Glomerular visceral epithelial cell (primary cell): ENCODE data around the gene RCOR2.
A peak's percentile ranks its signal among the peaks of the same experiment; 100 is the strongest.

Experiments used
- DNase-seq: peaks from one replicate; pipeline ENCODE4 v3.0.0-alpha.2; 2016; ENCODE audit errors: extremely low spot score

The RCOR2 gene

GRCh38 chr11:63907063-63907462, 9.9 kb downstream of the RCOR2 start:
- no peak for DNase-seq

GRCh38 chr11:63906585-63906984, 10.4 kb downstream of the RCOR2 start:
- DNase-seq = no peak

GRCh38 chr11:63906087-63906486, 10.9 kb downstream of the RCOR2 start:
- DNase-seq = no peak

- no peak for DNase-seq
Measured at GRCh38 chr11:63905179-63905578, 11.8 kb downstream of the RCOR2 start.

- no peak for DNase-seq
Measured at GRCh38 chr11:63904743-63905142, 12.2 kb downstream of the RCOR2 start.

- DNase-seq = no peak
Measured at GRCh38 chr11:63903884-63904283, 13.1 kb downstream of the RCOR2 start.

- DNase-seq = no peak
Measured at GRCh38 chr11:63901660-63902059, 15.3 kb downstream of the RCOR2 start.

GRCh38 chr11:63897459-63898146, 19.4 kb downstream of the RCOR2 start:
- DNase-seq = no peak

- no peak for DNase-seq
Measured at GRCh38 chr11:63896071-63896470, 20.9 kb downstream of the RCOR2 start.

- DNase-seq = no peak
Measured at GRCh38 chr11:63893355-63893754, 23.6 kb downstream of the RCOR2 start.

GRCh38 chr11:63892228-63892627, 24.7 kb downstream of the RCOR2 start:
- no peak for DNase-seq

GRCh38 chr11:63890368-63890767, 26.6 kb downstream of the RCOR2 start:
- no peak for DNase-seq

GRCh38 chr11:63889344-63889743, 27.6 kb downstream of the RCOR2 start:
- no peak for DNase-seq

GRCh38 chr11:63888170-63889086, 28.5 kb downstream of the RCOR2 start:
- DNase-seq = peak; percentile 83

- no peak for DNase-seq
Measured at GRCh38 chr11:63887386-63887999, 29.5 kb downstream of the RCOR2 start.

- DNase-seq = no peak
Measured at GRCh38 chr11:63884196-63884932, 32.6 kb downstream of the RCOR2 start.

- DNase-seq = no peak
Measured at GRCh38 chr11:63883791-63884190, 33.2 kb downstream of the RCOR2 start.

- DNase-seq = no peak
Measured at GRCh38 chr11:63882555-63883242, 34.3 kb downstream of the RCOR2 start.

- no peak for DNase-seq
Measured at GRCh38 chr11:63880403-63880790, 36.6 kb downstream of the RCOR2 start.

GRCh38 chr11:63879598-63880402, 37.2 kb downstream of the RCOR2 start:
- DNase-seq = no peak
